ENCODE measurements around the gene DNAAF2. TPM values are rescaled to one million over a fixed set of nuclear protein-coding genes. Genes with fewer than 3 reads are reported as not detected.

DNAAF2 gene
- total and polyA plus RNA-seq, 2 of the 8 experiments (the other 6 are each of a cell fraction or from before 2014, with no cell fraction given) = 12.2 to 30.0 TPM

GRCh38 chr14:49585803-49586672 lies 49.0 kb downstream of the DNAAF2 start, which contains the start of gene RPS29 (continued):
- TF ChIP-seq HDAC6 (IDR thresholded peaks at IDR 0.05; ENCODE audit: low read depth, low read length) = no peak
- peak; percentile 91 for TF ChIP-seq NRF1 (IDR thresholded peaks at IDR 0.05; ENCODE audit: low read depth, low read length)
- no peak for TF ChIP-seq SUZ12 (IDR thresholded peaks at IDR 0.05; ENCODE audit: low read length)
- TF ChIP-seq CBX8 (IDR thresholded peaks at IDR 0.05; ENCODE audit: borderline replicate concordance, low read depth, low read length) = no peak
- TF ChIP-seq BRCA1 (IDR thresholded peaks at IDR 0.05; ENCODE audit: low read depth, low read length) = no peak
- TF ChIP-seq PHF8 (conservative IDR thresholded peaks at IDR 0.05; ENCODE audit: low read depth, low read length) = peak; percentile 92
- TF ChIP-seq JUN (IDR thresholded peaks at IDR 0.05; ENCODE audit: low read depth, low read length) = peak; percentile 98
- no peak for TF ChIP-seq BACH1 (IDR thresholded peaks at IDR 0.05; ENCODE audit: low read length)
- no peak for TF ChIP-seq RNF2 (IDR thresholded peaks at IDR 0.05; ENCODE audit: borderline replicate concordance, low read depth, low read length, missing control alignments, poor library complexity, severe bottlenecking)
- TF ChIP-seq RFX5 (IDR thresholded peaks at IDR 0.05; ENCODE audit: borderline replicate concordance, low read depth, low read length) = no peak
- TF ChIP-seq TCF12 (IDR thresholded peaks at IDR 0.05; ENCODE audit: low read depth, low read length) = no peak
- TF ChIP-seq KDM1A (IDR thresholded peaks at IDR 0.05; ENCODE audit: borderline replicate concordance, low read length) = no peak
- no peak for TF ChIP-seq CHD2 (IDR thresholded peaks at IDR 0.05; ENCODE audit: low read length)
- peak; percentile 19; the same call in 1 of the 2 replicates for TF ChIP-seq RBBP5 (IDR thresholded peaks at IDR 0.05; ENCODE audit: borderline replicate concordance, low read depth, low read length)
- peak; percentile 94 for TF ChIP-seq CREB1 (IDR thresholded peaks at IDR 0.05)
- no peak for TF ChIP-seq KDM4A (IDR thresholded peaks at IDR 0.05; ENCODE audit: low read depth, low read length, severe bottlenecking)
- peak; percentile 30; the same call in 1 of the 2 replicates for TF ChIP-seq ATF3 (IDR thresholded peaks at IDR 0.05; ENCODE audit: insufficient read depth, low read depth, low read length)
- no peak for TF ChIP-seq USF2 (IDR thresholded peaks at IDR 0.05; ENCODE audit: low read length)
- TF ChIP-seq E2F6 (IDR thresholded peaks at IDR 0.05) = peak; percentile 9; the same call in 1 of the 2 replicates
- peak; percentile 77 for TF ChIP-seq ASH2L (IDR thresholded peaks at IDR 0.05; ENCODE audit: low read length)
- 0 out of 4 replicates have a peak, but pooled peaks of 1 of the 2 experiments have one; percentile 27 for TF ChIP-seq SIN3A (conservative IDR thresholded peaks at IDR 0.05 in 1 of 2, IDR thresholded peaks at IDR 0.05 in 1 of 2; ENCODE audit: low read depth in 1 of 2, low read length in 2 of 2)

All from H1 (cell line).